Osteocyte (in vitro differentiated cells): ENCODE measurements around the gene CAPG. TPM values are rescaled to one million over a fixed set of nuclear protein-coding genes. Genes with fewer than 3 reads are reported as not detected.
"Not testable (repeated sequence)": the region's sequence is repeated elsewhere in the genome, so short reads cannot be mapped to it uniquely, and the experiment has no call there.

Experiments used
- DNase-seq: peaks from one replicate; pipeline ENCODE4 v3.0.0; 2021; ENCODE audit warnings: mixed read lengths; ENCODE audit not compliant: unreplicated experiment; ENCODE audit errors: extremely low spot score
- H3K27ac Mint-ChIP-seq: one replicate; pipeline ENCODE4 v1.8.0; 2021; ENCODE audit warnings: mild to moderate bottlenecking, mixed read lengths; ENCODE audit not compliant: unreplicated experiment
- H3K27me3 Mint-ChIP-seq: one replicate; pipeline ENCODE4 v1.8.0; 2021; ENCODE audit warnings: mixed read lengths; ENCODE audit not compliant: unreplicated experiment
- H3K36me3 Mint-ChIP-seq: one replicate; pipeline ENCODE4 v1.8.0; 2021; ENCODE audit warnings: mixed read lengths; ENCODE audit not compliant: unreplicated experiment
- H3K4me1 Mint-ChIP-seq: one replicate; pipeline ENCODE4 v1.8.0; 2021; ENCODE audit warnings: mixed read lengths; ENCODE audit not compliant: unreplicated experiment
- H3K4me3 Mint-ChIP-seq: one replicate; pipeline ENCODE4 v1.8.0; 2021; ENCODE audit warnings: mild to moderate bottlenecking, moderate library complexity, mixed read lengths; ENCODE audit not compliant: unreplicated experiment
- H3K9me3 Mint-ChIP-seq: one replicate; pipeline ENCODE4 v1.8.0; 2021; ENCODE audit warnings: mixed read lengths; ENCODE audit not compliant: unreplicated experiment
- CTCF ChIP-seq: fragments of 200-600 bp; sonication (generic); IDR thresholded peaks from 2 replicates; pipeline ENCODE4 v1.5.0; 2021; ENCODE audit warnings: antibody characterized with exemption, mild to moderate bottlenecking, moderate library complexity
- total RNA-seq: library from RNA; stranded (reverse); gene quantifications from 2 replicates; pipeline ENCODE4 v1.2.1, GENCODE V29; 2021

Gene CAPG
- total RNA-seq, 1 donor from 2014 or later: 32.8 TPM

DNA sequence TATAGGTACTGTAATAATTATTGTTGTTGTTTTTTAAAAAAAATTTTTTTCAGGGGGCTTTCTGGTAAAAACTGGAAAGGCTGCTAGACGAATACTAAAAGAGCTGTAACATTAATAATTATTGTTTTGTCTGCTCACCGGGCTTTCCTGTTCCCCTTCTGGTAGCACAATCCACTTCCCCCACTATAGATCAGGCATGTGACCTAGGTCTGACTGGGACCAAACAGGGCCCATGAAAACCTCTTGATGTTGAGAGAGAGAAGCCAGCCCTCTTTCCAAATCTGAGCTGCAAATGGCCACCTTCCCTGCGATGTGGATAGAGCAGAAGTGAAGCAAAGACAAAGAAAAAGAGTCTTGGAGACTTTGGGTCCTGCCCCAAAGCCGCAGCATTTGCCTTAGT, 31.7 kb upstream of the CAPG start:
- no peaks in the 10 kb centered on the region for H3K9me3 Mint-ChIP-seq
- peaks cover 33% of the 10 kb centered on the region for H3K4me1 Mint-ChIP-seq
- H3K27me3 Mint-ChIP-seq: no peaks in the 10 kb centered on the region
- DNase-seq: no peak
- H3K27ac Mint-ChIP-seq: no peak overlapping the region
- H3K4me3 Mint-ChIP-seq: no peak overlapping the region
- no peaks in the 10 kb centered on the region for H3K36me3 Mint-ChIP-seq
- TF ChIP-seq CTCF: no peak

DNA sequence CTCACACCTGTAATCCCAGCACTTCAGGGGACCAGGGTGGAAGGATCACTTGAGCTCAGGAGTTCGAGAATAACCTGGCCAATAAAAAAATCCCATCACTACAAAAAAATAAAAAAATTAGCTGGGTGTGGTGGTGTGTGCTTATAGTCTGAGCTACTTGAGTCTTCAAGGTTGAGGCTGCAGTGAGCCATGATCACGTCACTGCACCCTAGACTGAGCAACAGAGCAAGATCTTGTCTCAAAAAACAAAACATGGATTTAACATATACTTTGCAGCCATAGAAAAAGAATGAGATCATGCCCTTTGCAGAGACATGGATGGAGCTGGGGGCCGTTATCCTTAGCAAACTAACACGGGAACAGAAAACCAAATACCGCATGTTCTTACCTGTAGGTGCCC, 30.6 kb upstream of the CAPG start:
- Mint-ChIP-seq H3K27me3 (no peaks in the 10 kb centered on the region), H3K36me3 (no peaks in the 10 kb centered on the region), H3K4me3 (no peak overlapping the region), H3K4me1 (peaks cover 33% of the 10 kb centered on the region), H3K9me3 (no peaks in the 10 kb centered on the region), H3K27ac (no peak overlapping the region)
- DNase-seq: no peak
- TF ChIP-seq CTCF: no peak

DNA sequence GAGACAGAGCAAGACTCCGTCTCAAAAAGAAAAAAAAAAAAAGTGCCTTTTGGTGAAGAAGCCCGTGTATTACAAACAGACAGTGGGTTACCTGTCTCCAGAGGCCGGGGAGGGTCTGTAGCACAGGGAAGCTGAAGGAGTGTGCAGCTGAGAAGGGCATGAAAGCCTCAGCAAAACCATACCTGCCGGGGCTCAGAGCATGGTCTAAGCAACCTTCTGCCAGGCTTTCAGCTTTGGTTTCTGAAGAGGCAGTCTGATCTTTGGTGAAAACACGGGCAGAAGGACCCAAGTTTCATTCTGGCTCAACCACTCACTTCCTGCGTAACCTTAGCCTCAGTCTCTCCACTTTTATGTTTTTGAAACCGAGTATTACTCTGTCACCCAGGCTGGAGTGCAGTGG, 29.8 kb upstream of the CAPG start:
- no peak for TF ChIP-seq CTCF
- Mint-ChIP-seq H3K27ac (no peak overlapping the region), H3K27me3 (no peaks in the 10 kb centered on the region), H3K4me3 (no peak overlapping the region), H3K9me3 (no peaks in the 10 kb centered on the region), H3K36me3 (no peaks in the 10 kb centered on the region), H3K4me1 (peaks cover 31% of the 10 kb centered on the region)
- no peak for DNase-seq

GRCh38 chr2:85439569-85439968, 29.4 kb upstream of the CAPG start:
- H3K9me3 Mint-ChIP-seq: not testable (repeated sequence)

GRCh38 chr2:85439025-85439472, 28.9 kb upstream of the CAPG start:
- no peaks in the 10 kb centered on the region for H3K9me3 Mint-ChIP-seq
- H3K4me1 Mint-ChIP-seq: peaks cover 31% of the 10 kb centered on the region
- no peaks in the 10 kb centered on the region for H3K36me3 Mint-ChIP-seq
- TF ChIP-seq CTCF: no peak
- no peaks in the 10 kb centered on the region for H3K27me3 Mint-ChIP-seq
- DNase-seq: no peak
- H3K27ac Mint-ChIP-seq: no peak overlapping the region
- H3K4me3 Mint-ChIP-seq: no peak overlapping the region

More at GRCh38 chr2:85439569-85439968, 29.4 kb upstream of the CAPG start:
- H3K4me1 Mint-ChIP-seq: peaks cover 28% of the 10 kb centered on the region
- H3K36me3 Mint-ChIP-seq, H3K4me3 Mint-ChIP-seq, H3K27me3 Mint-ChIP-seq, DNase-seq, H3K27ac Mint-ChIP-seq: not testable (repeated sequence)
